Head of caudate nucleus (tissue), 42 donors: ENCODE data around the gene MRGPRX4.

ENCODE experiments used
- DNase-seq, 42 donors: peaks; one replicate each; pipeline versions ENCODE4 v3.0.0 to v3.0.0-alpha.2; 2020 to 2021; ENCODE audit warnings: mixed read lengths in 7 of 42
- intact Hi-C: fragments of 100-400 bp; cut with DNase I; formaldehyde crosslinking; loops from one replicate; pipeline ENCODE4 v1.15.0; 2022

Gene MRGPRX4

GRCh38 chr11:18204220-18204619 is 31.6 kb downstream of the MRGPRX4 start:
- intact Hi-C loops, result no loop called here
- no peak for DNase-seq

GRCh38 chr11:18204771-18205170 is 32.1 kb downstream of the MRGPRX4 start:
- intact Hi-C loops, result no loop called here
- no peak for DNase-seq

- intact Hi-C loops, result no loop called here
Measured at GRCh38 chr11:18209058-18209457, 36.4 kb downstream of the MRGPRX4 start.

GRCh38 chr11:18221274-18221876 is 48.7 kb downstream of the MRGPRX4 start:
- intact Hi-C loops, result no loop called here
- DNase-seq, result no peak

More at GRCh38 chr11:18209058-18209457, 36.4 kb downstream of the MRGPRX4 start:
- DNase-seq, result no peak

- intact Hi-C loops, result no loop called here
Measured at GRCh38 chr11:18222814-18223421, 50.3 kb downstream of the MRGPRX4 start.

More at GRCh38 chr11:18222814-18223421, 50.3 kb downstream of the MRGPRX4 start:
- DNase-seq, result no peak
